ENCODE measurements around the gene THOC3. TPM values are rescaled to one million over a fixed set of nuclear protein-coding genes. Genes with fewer than 3 reads are reported as not detected.
"Not testable (repeated sequence)": the region's sequence is repeated elsewhere in the genome, so short reads cannot be mapped to it uniquely, and the experiment has no call there.

Gene THOC3
- total and polyA plus RNA-seq, 2 of the 8 experiments (the other 6 are each of a cell fraction or from before 2014, with no cell fraction given): 60.2 to 82.7 TPM

- H2BK15ac ChIP-seq (ENCODE audit: low read length); H3K56ac ChIP-seq (replicated peaks; ENCODE audit: insufficient read length, low read depth, low read length); H2BK120ac ChIP-seq (replicated peaks; ENCODE audit: low read depth, low read length); H4K8ac ChIP-seq (ENCODE audit: extremely low read depth, insufficient read depth, low read length); H2BK12ac ChIP-seq (ENCODE audit: low read depth, low read length); H4K20me1 ChIP-seq (replicated peaks in 1 of 2; ENCODE audit: control insufficient read depth in 1 of 2, insufficient read depth in 2 of 2, low read length in 2 of 2); H3K79me2 ChIP-seq (ENCODE audit: control insufficient read depth in 1 of 2, insufficient read depth in 2 of 2, low read length in 2 of 2); H3K23me2 ChIP-seq (ENCODE audit: low read depth, low read length); H3K14ac ChIP-seq (ENCODE audit: insufficient read length); FAIRE-seq; H3K4me3 ChIP-seq (ENCODE audit: extremely low read depth in 1 of 4, insufficient read depth in 2 of 4, low read depth in 3 of 4, low read length in 4 of 4); H3K79me1 ChIP-seq (ENCODE audit: low read depth, low read length); H2BK5ac ChIP-seq (ENCODE audit: low read depth, low read length); H3K18ac ChIP-seq (ENCODE audit: extremely low read depth, low read length); H2AFZ ChIP-seq (ENCODE audit: low read length); H3K23ac ChIP-seq (ENCODE audit: insufficient read length); H3K9me3 ChIP-seq (ENCODE audit: insufficient read depth in 2 of 2, low read depth in 1 of 2, low read length in 1 of 2); H3K36me3 ChIP-seq (ENCODE audit: control insufficient read depth in 2 of 4, insufficient read depth in 4 of 4, low read length in 3 of 4); POLR2A ChIA-PET (ENCODE audit: partially characterized antibody); H2BK20ac ChIP-seq (ENCODE audit: low read length); CTCF ChIA-PET (ENCODE audit: partially characterized antibody); H4K91ac ChIP-seq (replicated peaks; ENCODE audit: insufficient read length, low read length); H3K27ac ChIP-seq (ENCODE audit: low read depth, low read length); H3K27me3 ChIP-seq (replicated peaks in 1 of 4; ENCODE audit: control insufficient read depth in 3 of 4, extremely low read depth in 1 of 4, insufficient read depth in 3 of 4, low read length in 3 of 4); H3K4me2 ChIP-seq (ENCODE audit: insufficient read depth in 1 of 2, low read depth in 2 of 2, low read length in 2 of 2); H2AK5ac ChIP-seq (ENCODE audit: low read depth, low read length); H3K9ac ChIP-seq (replicated peaks in 1 of 4; ENCODE audit: extremely low read depth in 1 of 4, low read depth in 3 of 4, low read length in 3 of 4); H4K5ac ChIP-seq (ENCODE audit: insufficient read length, low read depth, low read length); H3K4ac ChIP-seq (replicated peaks; ENCODE audit: insufficient read length, low read depth, low read length); H3K4me1 ChIP-seq (replicated peaks in 1 of 4; ENCODE audit: control insufficient read depth in 3 of 4, insufficient read depth in 4 of 4, low read length in 3 of 4): not testable (repeated sequence)
- 92% methylated on average over 7 of the region's 20 CpGs; no CpG with 5 or more reads in 1 of the 2 experiments for WGBS, 2 experiments (ENCODE audit: extremely low coverage in 1 of 2, insufficient coverage in 1 of 2, insufficient read length in 1 of 2, insufficient replicate concordance in 2 of 2, low coverage in 1 of 2, low lambda C conversion rate in 2 of 2, missing lambda C conversion rate in 1 of 2)
- DNase-seq (ENCODE audit: low read depth in 1 of 2, low spot score in 2 of 2): peak in 1 of 2 experiments; percentile 48
Observed at GRCh38 chr5:175913835-175914672, 54.1 kb downstream of the THOC3 start.

GRCh38 chr5:175910072-175910471 is 58.0 kb downstream of the THOC3 start:
- H3K27ac ChIP-seq (ENCODE audit: low read depth, low read length); H4K91ac ChIP-seq (replicated peaks; ENCODE audit: insufficient read length, low read length); H2BK15ac ChIP-seq (ENCODE audit: low read length); FAIRE-seq; H3K9ac ChIP-seq (replicated peaks in 1 of 4; ENCODE audit: extremely low read depth in 1 of 4, low read depth in 3 of 4, low read length in 3 of 4); H3K4me2 ChIP-seq (ENCODE audit: insufficient read depth in 1 of 2, low read depth in 2 of 2, low read length in 2 of 2); H4K5ac ChIP-seq (ENCODE audit: insufficient read length, low read depth, low read length); H2BK20ac ChIP-seq (ENCODE audit: low read length); CTCF ChIA-PET (ENCODE audit: partially characterized antibody); H3K27me3 ChIP-seq (replicated peaks in 1 of 4; ENCODE audit: control insufficient read depth in 3 of 4, extremely low read depth in 1 of 4, insufficient read depth in 3 of 4, low read length in 3 of 4); POLR2A ChIA-PET (ENCODE audit: partially characterized antibody); H2BK5ac ChIP-seq (ENCODE audit: low read depth, low read length); H3K23me2 ChIP-seq (ENCODE audit: low read depth, low read length); H3K18ac ChIP-seq (ENCODE audit: extremely low read depth, low read length); H3K23ac ChIP-seq (ENCODE audit: insufficient read length); H3K36me3 ChIP-seq (ENCODE audit: control insufficient read depth in 2 of 4, insufficient read depth in 4 of 4, low read length in 3 of 4); H3K56ac ChIP-seq (replicated peaks; ENCODE audit: insufficient read length, low read depth, low read length); H2AFZ ChIP-seq (ENCODE audit: low read length); H3K79me1 ChIP-seq (ENCODE audit: low read depth, low read length); H2BK120ac ChIP-seq (replicated peaks; ENCODE audit: low read depth, low read length); H2AK5ac ChIP-seq (ENCODE audit: low read depth, low read length); H3K14ac ChIP-seq (ENCODE audit: insufficient read length); H3K4me1 ChIP-seq (replicated peaks in 1 of 4; ENCODE audit: control insufficient read depth in 3 of 4, insufficient read depth in 4 of 4, low read length in 3 of 4); H3K79me2 ChIP-seq (ENCODE audit: control insufficient read depth in 1 of 2, insufficient read depth in 2 of 2, low read length in 2 of 2); H3K4ac ChIP-seq (replicated peaks; ENCODE audit: insufficient read length, low read depth, low read length); H3K9me3 ChIP-seq (ENCODE audit: insufficient read depth in 2 of 2, low read depth in 1 of 2, low read length in 1 of 2); H4K8ac ChIP-seq (ENCODE audit: extremely low read depth, insufficient read depth, low read length); H4K20me1 ChIP-seq (replicated peaks in 1 of 2; ENCODE audit: control insufficient read depth in 1 of 2, insufficient read depth in 2 of 2, low read length in 2 of 2); H2BK12ac ChIP-seq (ENCODE audit: low read depth, low read length); H3K4me3 ChIP-seq (ENCODE audit: extremely low read depth in 1 of 4, insufficient read depth in 2 of 4, low read depth in 3 of 4, low read length in 4 of 4): not testable (repeated sequence)
- peak in 1 of 2 experiments; percentile 45 for DNase-seq (ENCODE audit: low read depth in 1 of 2, low spot score in 2 of 2)
- 75% methylated on average over 9 of the region's 12 CpGs; no CpG with 5 or more reads in 1 of the 2 experiments for WGBS, 2 experiments (ENCODE audit: extremely low coverage in 1 of 2, insufficient coverage in 1 of 2, insufficient read length in 1 of 2, insufficient replicate concordance in 2 of 2, low coverage in 1 of 2, low lambda C conversion rate in 2 of 2, missing lambda C conversion rate in 1 of 2)
